WTC11 (cell line): ENCODE measurements around the gene PREX1. TPM values are rescaled to one million over a fixed set of nuclear protein-coding genes. Genes with fewer than 3 reads are reported as not detected.
"Not testable (repeated sequence)": the region's sequence is repeated elsewhere in the genome, so short reads cannot be mapped to it uniquely, and the experiment has no call there.

Experiments
- ATAC-seq: fragments of 200-7000 bp; cut with Tn5 transposase; 2 replicates; pipeline ENCODE4 v1.10.0; 2021; ENCODE audit warnings: mild to moderate bottlenecking, moderate library complexity
- CTCF ChIA-PET: fragments of 300-600 bp; sonication (Branson Sonifier 250); formaldehyde crosslinking; loops from one replicate; lab custom pipeline; 2021; ENCODE audit warnings: antibody characterized with exemption; lab: Charles Lee
- POLR2A ChIA-PET: fragments of 350-600 bp; sonication (Branson Sonifier 250); formaldehyde crosslinking; loops from one replicate; lab custom pipeline; 2021; ENCODE audit warnings: antibody characterized with exemption; lab: Charles Lee
- DNase-seq: peaks from one replicate; pipeline ENCODE4 v3.0.0; 2021; ENCODE audit warnings: low spot score
- H3K27ac Mint-ChIP-seq: 2 replicates; pipeline ENCODE4 v1.8.0; 2021; ENCODE audit warnings: mixed read lengths
- H3K27me3 Mint-ChIP-seq: 2 replicates; pipeline ENCODE4 v1.8.0; 2021; ENCODE audit warnings: low read depth, mild to moderate bottlenecking, moderate library complexity, mixed read lengths
- H3K36me3 Mint-ChIP-seq: 2 replicates; pipeline ENCODE4 v1.8.0; 2021; ENCODE audit warnings: mixed read lengths
- H3K4me1 Mint-ChIP-seq: 2 replicates; pipeline ENCODE4 v1.8.0; 2022; ENCODE audit warnings: mixed read lengths
- H3K4me3 Mint-ChIP-seq: 2 replicates; pipeline ENCODE4 v1.8.0; 2021; ENCODE audit warnings: mild to moderate bottlenecking, moderate library complexity, mixed read lengths
- H3K9me3 Mint-ChIP-seq: 2 replicates; pipeline ENCODE4 v1.8.0; 2021; ENCODE audit warnings: mixed read lengths
- ELF4 ChIP-seq: sonication (generic); formaldehyde crosslinking; IDR thresholded peaks from 2 replicates; pipeline ENCODE4 v1.8.1; 2022; ENCODE audit warnings: low read depth, mild to moderate bottlenecking, moderate library complexity, missing genetic modification reagents
- EMX1 ChIP-seq: fragments of 250-450 bp; sonication (Bioruptor Pico); IDR thresholded peaks from 2 replicates; pipeline ENCODE4 v1.8.0; 2021; ENCODE audit warnings: mild to moderate bottlenecking
- FOXK1 ChIP-seq: sonication (generic); formaldehyde crosslinking; IDR thresholded peaks from 2 replicates; pipeline ENCODE4 v1.8.0; 2022; ENCODE audit warnings: mild to moderate bottlenecking, moderate library complexity, missing genetic modification reagents
- JAZF1 ChIP-seq: fragments of 250-450 bp; sonication (Bioruptor Pico); IDR thresholded peaks from 2 replicates; pipeline ENCODE4 v1.9.0; 2021; ENCODE audit warnings: moderate library complexity, mild to moderate bottlenecking, inconsistent platforms
- MYBL2 ChIP-seq: sonication (generic); formaldehyde crosslinking; IDR thresholded peaks from 2 replicates; pipeline ENCODE4 v1.8.1; 2023; ENCODE audit warnings: mild to moderate bottlenecking, moderate library complexity, missing genetic modification reagents
- NFE2L1 ChIP-seq: sonication (generic); formaldehyde crosslinking; IDR thresholded peaks from 2 replicates; pipeline ENCODE4 v1.8.1; 2023; ENCODE audit warnings: missing genetic modification reagents
- RORB ChIP-seq: fragments of 250-450 bp; sonication (Bioruptor Pico); IDR thresholded peaks from 2 replicates; pipeline ENCODE4 v1.9.0; 2021; ENCODE audit warnings: mild to moderate bottlenecking
- USF1 ChIP-seq: sonication (generic); formaldehyde crosslinking; IDR thresholded peaks from 2 replicates; pipeline ENCODE4 v1.8.0; 2022; ENCODE audit warnings: mild to moderate bottlenecking, missing genetic modification reagents
- ZNF121 ChIP-seq: sonication (generic); formaldehyde crosslinking; IDR thresholded peaks from 2 replicates; pipeline ENCODE4 v1.8.0; 2023; ENCODE audit warnings: missing genetic modification reagents
- ZNF416 ChIP-seq: fragments of 250-450 bp; sonication (Bioruptor Pico); IDR thresholded peaks from 2 replicates; pipeline ENCODE4 v1.9.0; 2021; ENCODE audit warnings: mild to moderate bottlenecking, inconsistent platforms
- total RNA-seq: library from RNA; stranded (reverse); gene quantifications from 3 replicates; pipeline ENCODE4 v1.2.3, GENCODE V29; 2021
- TF ChIP-seq, protein P1 (sequence below): sonication (generic); formaldehyde crosslinking; IDR thresholded peaks from 2 replicates; pipeline ENCODE4 v1.8.1; 2023; ENCODE audit warnings: mild to moderate bottlenecking, missing genetic modification reagents, moderate library complexity
- TF ChIP-seq, protein P2 (sequence below): sonication (generic); formaldehyde crosslinking; IDR thresholded peaks from 2 replicates; pipeline ENCODE4 v1.8.1; 2022; ENCODE audit warnings: missing genetic modification reagents, borderline replicate concordance
- TF ChIP-seq, protein P3 (sequence below): fragments of 250-450 bp; sonication (Bioruptor Pico); IDR thresholded peaks from 2 replicates; pipeline ENCODE4 v1.9.0; 2021; ENCODE audit warnings: mild to moderate bottlenecking
- TF ChIP-seq, protein P4 (sequence below): sonication (generic); formaldehyde crosslinking; conservative IDR thresholded peaks from 2 replicates; pipeline ENCODE4 v1.8.1; 2023; ENCODE audit warnings: mild to moderate bottlenecking, low read depth, missing genetic modification reagents, moderate library complexity

Gene PREX1
- total RNA-seq, 1 experiment from 2014 or later = 17.3 TPM

GRCh38 chr20:48844996-48845395, 17.2 kb upstream of the PREX1 start:
- ATAC-seq = no peak
- DNase-seq = no peak
- ChIA-PET CTCF (no interaction called here), POLR2A (interaction anchor here (1.4 kb wide), 1 partner anchor 17 kb away, joined by 3 read pairs; the partner anchor contains the start of gene PREX1)
- H3K4me3 Mint-ChIP-seq = no peak overlapping the region
- H3K27ac Mint-ChIP-seq = no peak overlapping the region
- H3K9me3 Mint-ChIP-seq = peaks cover 7% of the 10 kb centered on the region
- H3K36me3 Mint-ChIP-seq = no peaks in the 10 kb centered on the region
- H3K27me3 Mint-ChIP-seq = no peaks in the 10 kb centered on the region
- TF ChIP-seq FOXK1 (CRISPR knock-in tag) = no peak
- H3K4me1 Mint-ChIP-seq = peaks cover 12% of the 10 kb centered on the region

DNA sequence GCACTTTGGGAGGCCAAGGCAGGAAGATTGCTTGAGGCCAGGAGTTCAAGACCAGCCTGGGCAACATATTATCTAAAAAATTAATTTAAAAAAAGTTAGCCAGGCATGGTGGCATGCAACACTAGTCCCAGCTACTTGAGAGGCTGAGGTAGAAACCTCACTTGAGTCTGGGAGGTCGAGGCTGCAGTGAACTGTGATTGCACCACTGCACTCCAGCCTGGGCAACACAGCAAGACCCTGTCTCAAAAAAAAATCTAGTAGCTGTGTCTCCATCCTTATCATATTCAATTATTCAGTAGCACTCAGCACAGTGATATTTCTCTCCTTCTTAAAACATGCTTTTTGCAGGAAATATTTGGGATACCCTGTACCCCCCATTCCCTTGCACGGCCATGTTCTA, 16.1 kb upstream of the PREX1 start:
- not testable (repeated sequence) for DNase-seq

DNA sequence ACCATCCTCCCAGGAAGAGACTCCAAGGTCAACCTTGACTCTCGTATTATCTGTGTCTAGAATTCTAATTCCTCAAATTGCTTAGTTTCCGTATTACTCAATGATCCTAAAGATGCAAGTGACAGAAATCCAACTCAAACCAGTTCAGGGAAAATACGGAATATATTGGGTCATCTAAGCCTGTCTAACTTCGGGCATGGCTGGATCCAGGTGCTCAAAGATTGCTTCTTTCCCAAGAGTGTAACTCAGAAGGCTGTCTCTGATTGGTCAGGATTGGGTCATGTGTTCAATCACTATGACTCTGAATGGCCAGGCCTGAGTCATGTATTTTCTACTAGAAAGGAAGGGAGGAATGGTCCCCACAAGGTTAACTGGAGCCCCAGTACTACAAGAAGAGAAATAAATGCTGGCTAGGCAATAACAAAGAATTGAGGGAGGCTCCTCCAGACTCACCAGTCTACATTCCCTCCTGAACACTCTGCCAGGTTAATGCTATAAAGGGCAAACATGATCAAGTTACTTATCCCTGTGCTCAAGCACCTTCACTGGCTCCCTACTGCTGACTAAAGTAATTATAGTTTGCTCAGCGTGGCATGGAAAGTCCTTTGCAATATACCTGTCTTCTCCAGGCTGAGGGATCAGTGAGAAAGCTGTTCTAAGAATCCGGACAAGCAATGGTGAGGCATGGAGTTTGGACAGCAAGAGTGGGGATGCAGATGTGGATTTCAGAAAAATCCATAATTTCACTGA, 15.4 kb upstream of the PREX1 start:
- no peak overlapping the region for H3K27ac Mint-ChIP-seq
- TF ChIP-seq USF1 (CRISPR knock-in tag) (peak; percentile 47; the same call in 1 of the 2 replicates), ZNF416 (CRISPR knock-in tag) (no peak)
- TF ChIP-seq, protein P1, sequence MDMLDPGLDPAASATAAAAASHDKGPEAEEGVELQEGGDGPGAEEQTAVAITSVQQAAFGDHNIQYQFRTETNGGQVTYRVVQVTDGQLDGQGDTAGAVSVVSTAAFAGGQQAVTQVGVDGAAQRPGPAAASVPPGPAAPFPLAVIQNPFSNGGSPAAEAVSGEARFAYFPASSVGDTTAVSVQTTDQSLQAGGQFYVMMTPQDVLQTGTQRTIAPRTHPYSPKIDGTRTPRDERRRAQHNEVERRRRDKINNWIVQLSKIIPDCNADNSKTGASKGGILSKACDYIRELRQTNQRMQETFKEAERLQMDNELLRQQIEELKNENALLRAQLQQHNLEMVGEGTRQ (CRISPR knock-in tag) = peak; percentile 80
- TF ChIP-seq, all 79 proteins: peak for 2
- Mint-ChIP-seq H3K4me3 (no peak overlapping the region), H3K27me3 (no peaks in the 10 kb centered on the region), H3K36me3 (no peaks in the 10 kb centered on the region), H3K4me1 (peaks cover 12% of the 10 kb centered on the region), H3K9me3 (peaks cover 7% of the 10 kb centered on the region)
- DNase-seq = no peak
- POLR2A ChIA-PET = no interaction called here
- CTCF ChIA-PET = no interaction called here
- ATAC-seq = no peak

More for the DNA sequence above, 16.1 kb upstream of the PREX1 start:
- ATAC-seq, POLR2A ChIA-PET, CTCF ChIA-PET, H3K9me3 Mint-ChIP-seq: not testable (repeated sequence)
- peak; percentile 51; the same call in 1 of the 2 replicates for TF ChIP-seq ZNF121
- TF ChIP-seq, all 79 proteins: peak for 1; not testable (repeated sequence) for 78
- not testable (repeated sequence) for H3K36me3 Mint-ChIP-seq, H3K4me3 Mint-ChIP-seq, H3K27ac Mint-ChIP-seq, H3K27me3 Mint-ChIP-seq
- H3K4me1 Mint-ChIP-seq = peaks cover 12% of the 10 kb centered on the region

DNA sequence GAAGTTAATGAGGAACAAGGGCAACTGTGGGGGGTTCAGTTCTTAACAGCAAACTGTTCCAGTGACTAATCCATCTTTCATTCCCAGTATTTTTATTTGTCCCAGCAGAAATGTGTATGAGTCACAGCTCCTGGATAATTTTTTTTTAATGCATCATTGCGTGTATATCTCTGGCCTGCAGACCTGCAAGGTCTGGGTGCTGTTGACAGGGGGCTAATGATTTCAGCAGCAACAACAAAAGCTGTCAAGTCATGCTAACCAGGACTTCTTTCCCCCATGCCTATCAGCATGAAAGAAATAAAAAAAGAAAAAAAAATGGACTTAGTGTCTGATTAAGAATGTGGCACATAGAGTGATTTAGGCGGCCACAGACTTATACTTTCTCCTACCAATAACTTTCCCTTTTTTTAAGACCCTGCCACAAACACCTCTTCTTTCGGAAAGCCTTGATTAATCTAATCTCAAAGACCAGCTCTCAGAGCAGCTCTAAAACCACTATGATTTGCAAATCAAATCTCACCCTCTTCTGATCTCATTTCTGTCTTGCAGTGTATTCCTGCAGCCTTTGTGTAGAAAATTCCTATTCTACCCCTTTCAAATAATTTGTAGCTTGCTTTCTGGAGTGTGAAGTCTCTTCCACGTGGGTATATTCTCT, 14.2 kb upstream of the PREX1 start:
- H3K27ac Mint-ChIP-seq = no peak overlapping the region
- no peaks in the 10 kb centered on the region for H3K27me3 Mint-ChIP-seq
- CTCF ChIA-PET = no interaction called here
- no peak overlapping the region for H3K4me3 Mint-ChIP-seq
- DNase-seq = no peak
- H3K4me1 Mint-ChIP-seq = peaks cover 11% of the 10 kb centered on the region
- peaks cover 7% of the 10 kb centered on the region; the same call in 1 of the 2 replicates for H3K9me3 Mint-ChIP-seq
- TF ChIP-seq JAZF1 = no peak
- ATAC-seq = no peak
- no peaks in the 10 kb centered on the region for H3K36me3 Mint-ChIP-seq
- POLR2A ChIA-PET = no interaction called here

- CTCF ChIA-PET = interaction anchor here (1.0 kb wide), 1 partner anchor 212 kb away, joined by 3 read pairs; no protein-coding TSS in a partner anchor
- TF ChIP-seq, protein P2, sequence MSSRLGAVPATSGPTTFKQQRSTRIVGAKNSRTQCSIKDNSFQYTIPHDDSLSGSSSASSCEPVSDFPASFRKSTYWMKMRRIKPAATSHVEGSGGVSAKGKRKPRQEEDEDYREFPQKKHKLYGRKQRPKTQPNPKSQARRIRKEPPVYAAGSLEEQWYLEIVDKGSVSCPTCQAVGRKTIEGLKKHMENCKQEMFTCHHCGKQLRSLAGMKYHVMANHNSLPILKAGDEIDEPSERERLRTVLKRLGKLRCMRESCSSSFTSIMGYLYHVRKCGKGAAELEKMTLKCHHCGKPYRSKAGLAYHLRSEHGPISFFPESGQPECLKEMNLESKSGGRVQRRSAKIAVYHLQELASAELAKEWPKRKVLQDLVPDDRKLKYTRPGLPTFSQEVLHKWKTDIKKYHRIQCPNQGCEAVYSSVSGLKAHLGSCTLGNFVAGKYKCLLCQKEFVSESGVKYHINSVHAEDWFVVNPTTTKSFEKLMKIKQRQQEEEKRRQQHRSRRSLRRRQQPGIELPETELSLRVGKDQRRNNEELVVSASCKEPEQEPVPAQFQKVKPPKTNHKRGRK (CRISPR knock-in tag) = no peak
- TF ChIP-seq, protein P3, sequence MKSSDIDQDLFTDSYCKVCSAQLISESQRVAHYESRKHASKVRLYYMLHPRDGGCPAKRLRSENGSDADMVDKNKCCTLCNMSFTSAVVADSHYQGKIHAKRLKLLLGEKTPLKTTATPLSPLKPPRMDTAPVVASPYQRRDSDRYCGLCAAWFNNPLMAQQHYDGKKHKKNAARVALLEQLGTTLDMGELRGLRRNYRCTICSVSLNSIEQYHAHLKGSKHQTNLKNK (CRISPR knock-in tag) = no peak
- TF ChIP-seq EMX1 (CRISPR knock-in tag) (no peak), NFE2L1 (no peak), MYBL2 (CRISPR knock-in tag) (no peak), RORB (CRISPR knock-in tag) (no peak), ELF4 (CRISPR knock-in tag) (no peak)
- TF ChIP-seq, protein P4, sequence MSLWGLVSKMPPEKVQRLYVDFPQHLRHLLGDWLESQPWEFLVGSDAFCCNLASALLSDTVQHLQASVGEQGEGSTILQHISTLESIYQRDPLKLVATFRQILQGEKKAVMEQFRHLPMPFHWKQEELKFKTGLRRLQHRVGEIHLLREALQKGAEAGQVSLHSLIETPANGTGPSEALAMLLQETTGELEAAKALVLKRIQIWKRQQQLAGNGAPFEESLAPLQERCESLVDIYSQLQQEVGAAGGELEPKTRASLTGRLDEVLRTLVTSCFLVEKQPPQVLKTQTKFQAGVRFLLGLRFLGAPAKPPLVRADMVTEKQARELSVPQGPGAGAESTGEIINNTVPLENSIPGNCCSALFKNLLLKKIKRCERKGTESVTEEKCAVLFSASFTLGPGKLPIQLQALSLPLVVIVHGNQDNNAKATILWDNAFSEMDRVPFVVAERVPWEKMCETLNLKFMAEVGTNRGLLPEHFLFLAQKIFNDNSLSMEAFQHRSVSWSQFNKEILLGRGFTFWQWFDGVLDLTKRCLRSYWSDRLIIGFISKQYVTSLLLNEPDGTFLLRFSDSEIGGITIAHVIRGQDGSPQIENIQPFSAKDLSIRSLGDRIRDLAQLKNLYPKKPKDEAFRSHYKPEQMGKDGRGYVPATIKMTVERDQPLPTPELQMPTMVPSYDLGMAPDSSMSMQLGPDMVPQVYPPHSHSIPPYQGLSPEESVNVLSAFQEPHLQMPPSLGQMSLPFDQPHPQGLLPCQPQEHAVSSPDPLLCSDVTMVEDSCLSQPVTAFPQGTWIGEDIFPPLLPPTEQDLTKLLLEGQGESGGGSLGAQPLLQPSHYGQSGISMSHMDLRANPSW (CRISPR knock-in tag) = no peak
These were observed 13.5 kb upstream of the PREX1 start for GRCh38 chr20:48841196-48841874.

More at GRCh38 chr20:48841196-48841874, 13.5 kb upstream of the PREX1 start:
- POLR2A ChIA-PET = interaction anchor here (1.1 kb wide), 1 partner anchor 135 kb away, joined by 3 read pairs; no protein-coding TSS in a partner anchor
- no peak overlapping the region for H3K27ac Mint-ChIP-seq
- DNase-seq = no peak
- no peak for ATAC-seq
- H3K4me1 Mint-ChIP-seq = peaks cover 4% of the 10 kb centered on the region
- H3K9me3 Mint-ChIP-seq = peaks cover 7% of the 10 kb centered on the region; the same call in 1 of the 2 replicates
- H3K36me3 Mint-ChIP-seq = no peaks in the 10 kb centered on the region
- H3K27me3 Mint-ChIP-seq = no peaks in the 10 kb centered on the region
- H3K4me3 Mint-ChIP-seq = no peak overlapping the region
